ENCODE data around the gene HS6ST2. TPM values are rescaled to one million over a fixed set of nuclear protein-coding genes. Genes with fewer than 3 reads are reported as not detected.

HS6ST2 gene
- total RNA-seq, 1 experiment from 2014 or later: not detected

DNA sequence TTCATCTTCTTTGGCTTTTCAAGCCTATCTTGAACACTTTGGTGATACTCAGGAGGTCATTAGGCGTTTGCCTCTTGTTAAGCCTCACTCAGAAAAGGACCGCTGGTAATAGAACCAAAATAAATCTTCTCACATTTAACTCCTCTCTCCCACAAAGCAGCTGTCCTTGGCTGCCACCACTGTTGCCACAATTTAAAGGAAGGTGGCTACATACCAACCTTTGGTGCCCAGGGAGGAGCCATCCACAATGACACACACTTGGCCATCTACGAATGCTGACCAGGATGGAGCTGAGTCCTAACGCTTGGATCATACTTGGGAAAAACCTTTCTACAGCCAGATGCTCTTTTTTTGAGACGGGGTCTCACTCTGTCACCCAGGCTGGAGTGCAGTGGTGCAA is 210.2 kb downstream of the HS6ST2 start:
- H3K4me2 ChIP-seq (ENCODE audit: low read depth, low read length, poor library complexity, severe bottlenecking): no peak overlapping the region
- H3K4me1 ChIP-seq (ENCODE audit: low read length): no peaks in the 10 kb centered on the region
- H3K9me2 ChIP-seq (replicated peaks; ENCODE audit: insufficient read depth, low read length): no peaks in the 10 kb centered on the region
- no peak overlapping the region for H3K9ac ChIP-seq (ENCODE audit: low read length)
- no peaks in the 10 kb centered on the region for H4K20me1 ChIP-seq (ENCODE audit: insufficient read depth, low read depth, low read length)
- no peaks in the 10 kb centered on the region for H3K79me2 ChIP-seq (ENCODE audit: low read length)
- H3K27me3 ChIP-seq (ENCODE audit: low read length): no peaks in the 10 kb centered on the region
- H2AFZ ChIP-seq (ENCODE audit: low read length): no peak overlapping the region
- H3K36me3 ChIP-seq (ENCODE audit: insufficient read depth, low read length): no peaks in the 10 kb centered on the region
- H3K27ac ChIP-seq (ENCODE audit: low read length): no peak overlapping the region
- no peaks in the 10 kb centered on the region for H3K9me3 ChIP-seq (ENCODE audit: low read length)
- DNase-seq: no peak
- no peak overlapping the region for H3K4me3 ChIP-seq (ENCODE audit: low read length)

GRCh38 chrX:132745593-132745992 is 212.8 kb downstream of the HS6ST2 start:
- H3K9me3 ChIP-seq (ENCODE audit: low read length): no peaks in the 10 kb centered on the region
- H3K9ac ChIP-seq (ENCODE audit: low read length): no peak overlapping the region
- H3K9me2 ChIP-seq (replicated peaks; ENCODE audit: insufficient read depth, low read length): no peaks in the 10 kb centered on the region
- H3K4me2 ChIP-seq (ENCODE audit: low read depth, low read length, poor library complexity, severe bottlenecking): no peak overlapping the region
- H3K4me3 ChIP-seq (ENCODE audit: low read length): no peak overlapping the region
- H3K36me3 ChIP-seq (ENCODE audit: insufficient read depth, low read length): no peaks in the 10 kb centered on the region
- H3K27me3 ChIP-seq (ENCODE audit: low read length): no peaks in the 10 kb centered on the region
- H2AFZ ChIP-seq (ENCODE audit: low read length): no peak overlapping the region
- H3K4me1 ChIP-seq (ENCODE audit: low read length): no peaks in the 10 kb centered on the region
- DNase-seq: no peak
- no peaks in the 10 kb centered on the region for H3K79me2 ChIP-seq (ENCODE audit: low read length)
- H4K20me1 ChIP-seq (ENCODE audit: insufficient read depth, low read depth, low read length): no peaks in the 10 kb centered on the region
- H3K27ac ChIP-seq (ENCODE audit: low read length): no peak overlapping the region

- Histone ChIP-seq H3K27me3 (ENCODE audit: low read length) (no peaks in the 10 kb centered on the region), H3K27ac (ENCODE audit: low read length) (no peak overlapping the region)
Observed at GRCh38 chrX:132744470-132744869, 214.0 kb downstream of the HS6ST2 start.

DNA sequence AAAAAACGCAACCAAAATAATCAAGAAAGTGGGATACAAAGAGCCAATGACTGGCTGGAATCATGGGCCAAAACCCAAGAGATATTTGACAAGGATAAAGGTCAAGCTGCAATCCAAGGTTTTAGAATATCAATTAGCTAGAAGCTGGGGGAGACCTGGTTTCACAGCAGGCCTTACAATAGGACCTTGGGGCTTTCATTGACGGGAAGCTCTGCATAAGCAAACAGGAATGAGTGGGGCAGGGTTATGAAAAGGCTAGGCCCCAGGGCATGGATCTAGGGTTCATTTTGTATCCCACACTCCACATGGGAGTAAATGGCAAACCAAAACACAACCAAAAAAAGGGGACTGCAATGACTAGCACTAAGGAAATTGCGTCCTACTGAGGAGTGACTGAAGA is 215.3 kb downstream of the HS6ST2 start:
- Histone ChIP-seq H3K79me2 (ENCODE audit: low read length) (no peaks in the 10 kb centered on the region), H3K4me2 (ENCODE audit: low read depth, low read length, poor library complexity, severe bottlenecking) (no peak overlapping the region), H3K9me3 (ENCODE audit: low read length) (no peaks in the 10 kb centered on the region), H3K36me3 (ENCODE audit: insufficient read depth, low read length) (no peaks in the 10 kb centered on the region), H3K27me3 (ENCODE audit: low read length) (no peaks in the 10 kb centered on the region), H3K4me1 (ENCODE audit: low read length) (no peaks in the 10 kb centered on the region), H3K4me3 (ENCODE audit: low read length) (no peak overlapping the region), H3K27ac (ENCODE audit: low read length) (no peak overlapping the region), H3K9me2 (replicated peaks; ENCODE audit: insufficient read depth, low read length) (no peaks in the 10 kb centered on the region), H2AFZ (ENCODE audit: low read length) (no peak overlapping the region), H4K20me1 (ENCODE audit: insufficient read depth, low read depth, low read length) (no peaks in the 10 kb centered on the region), H3K9ac (ENCODE audit: low read length) (no peak overlapping the region)
- no peak for DNase-seq

More at GRCh38 chrX:132744470-132744869, 214.0 kb downstream of the HS6ST2 start:
- Histone ChIP-seq H3K9me2 (replicated peaks; ENCODE audit: insufficient read depth, low read length) (no peaks in the 10 kb centered on the region), H4K20me1 (ENCODE audit: insufficient read depth, low read depth, low read length) (no peaks in the 10 kb centered on the region), H3K36me3 (ENCODE audit: insufficient read depth, low read length) (no peaks in the 10 kb centered on the region), H2AFZ (ENCODE audit: low read length) (no peak overlapping the region), H3K4me1 (ENCODE audit: low read length) (no peaks in the 10 kb centered on the region), H3K79me2 (ENCODE audit: low read length) (no peaks in the 10 kb centered on the region), H3K9ac (ENCODE audit: low read length) (no peak overlapping the region), H3K4me2 (ENCODE audit: low read depth, low read length, poor library complexity, severe bottlenecking) (no peak overlapping the region), H3K4me3 (ENCODE audit: low read length) (no peak overlapping the region), H3K9me3 (ENCODE audit: low read length) (no peaks in the 10 kb centered on the region)
- DNase-seq: no peak

DNA sequence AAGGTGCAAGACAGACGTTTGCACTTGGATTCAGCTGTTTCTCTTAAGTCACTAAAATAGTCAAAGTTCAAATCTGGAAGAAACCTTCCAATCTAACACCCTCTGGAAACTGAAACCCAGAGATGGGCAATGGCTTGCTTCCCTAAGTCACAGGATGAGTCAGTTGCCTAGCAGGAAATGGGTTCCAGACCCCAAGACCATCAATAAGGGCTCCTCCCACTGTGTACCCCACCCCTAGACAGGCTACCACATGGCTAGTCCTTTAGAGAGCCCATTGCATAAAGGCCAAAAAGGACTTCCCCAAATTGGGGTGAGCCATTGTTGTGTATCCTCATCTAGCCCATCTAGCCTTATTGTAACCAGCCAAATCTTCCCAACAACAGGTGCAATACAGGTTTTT is 216.2 kb downstream of the HS6ST2 start:
- H3K9me2 ChIP-seq (replicated peaks; ENCODE audit: insufficient read depth, low read length): no peaks in the 10 kb centered on the region
- no peaks in the 10 kb centered on the region for H4K20me1 ChIP-seq (ENCODE audit: insufficient read depth, low read depth, low read length)
- no peak overlapping the region for H2AFZ ChIP-seq (ENCODE audit: low read length)
- no peak overlapping the region for H3K4me2 ChIP-seq (ENCODE audit: low read depth, low read length, poor library complexity, severe bottlenecking)
- H3K4me1 ChIP-seq (ENCODE audit: low read length): no peaks in the 10 kb centered on the region
- no peak overlapping the region for H3K9ac ChIP-seq (ENCODE audit: low read length)
- no peaks in the 10 kb centered on the region for H3K9me3 ChIP-seq (ENCODE audit: low read length)
- H3K27ac ChIP-seq (ENCODE audit: low read length): no peak overlapping the region
- H3K27me3 ChIP-seq (ENCODE audit: low read length): no peaks in the 10 kb centered on the region
- H3K36me3 ChIP-seq (ENCODE audit: insufficient read depth, low read length): no peaks in the 10 kb centered on the region
- H3K4me3 ChIP-seq (ENCODE audit: low read length): no peak overlapping the region
- no peaks in the 10 kb centered on the region for H3K79me2 ChIP-seq (ENCODE audit: low read length)
- DNase-seq: no peak

DNA sequence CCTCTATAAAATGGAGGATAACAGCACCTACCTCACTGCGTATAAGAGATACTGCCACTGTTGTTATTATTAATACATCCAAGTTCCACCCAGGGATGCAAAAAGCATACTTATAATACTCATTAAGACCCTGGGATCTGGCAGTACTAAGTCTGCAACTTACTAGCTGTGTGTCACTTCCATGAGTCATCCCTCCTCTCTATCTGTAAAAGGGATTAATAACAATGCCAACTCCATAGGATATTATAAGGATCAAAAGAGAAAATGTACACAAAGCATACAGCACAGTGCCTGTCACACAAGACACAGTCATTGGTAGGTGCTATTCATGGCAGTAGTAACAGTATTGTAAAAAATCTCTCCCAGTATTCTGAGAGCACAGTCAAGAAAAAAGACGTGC is 216.7 kb downstream of the HS6ST2 start:
- Histone ChIP-seq H3K9ac (ENCODE audit: low read length) (no peak overlapping the region), H3K9me2 (replicated peaks; ENCODE audit: insufficient read depth, low read length) (no peaks in the 10 kb centered on the region), H3K27ac (ENCODE audit: low read length) (no peak overlapping the region), H3K4me1 (ENCODE audit: low read length) (no peaks in the 10 kb centered on the region), H4K20me1 (ENCODE audit: insufficient read depth, low read depth, low read length) (no peaks in the 10 kb centered on the region), H3K9me3 (ENCODE audit: low read length) (no peaks in the 10 kb centered on the region), H3K27me3 (ENCODE audit: low read length) (no peaks in the 10 kb centered on the region), H3K4me2 (ENCODE audit: low read depth, low read length, poor library complexity, severe bottlenecking) (no peak overlapping the region), H2AFZ (ENCODE audit: low read length) (no peak overlapping the region), H3K4me3 (ENCODE audit: low read length) (no peak overlapping the region), H3K36me3 (ENCODE audit: insufficient read depth, low read length) (no peaks in the 10 kb centered on the region), H3K79me2 (ENCODE audit: low read length) (no peaks in the 10 kb centered on the region)
- no peak for DNase-seq

DNA sequence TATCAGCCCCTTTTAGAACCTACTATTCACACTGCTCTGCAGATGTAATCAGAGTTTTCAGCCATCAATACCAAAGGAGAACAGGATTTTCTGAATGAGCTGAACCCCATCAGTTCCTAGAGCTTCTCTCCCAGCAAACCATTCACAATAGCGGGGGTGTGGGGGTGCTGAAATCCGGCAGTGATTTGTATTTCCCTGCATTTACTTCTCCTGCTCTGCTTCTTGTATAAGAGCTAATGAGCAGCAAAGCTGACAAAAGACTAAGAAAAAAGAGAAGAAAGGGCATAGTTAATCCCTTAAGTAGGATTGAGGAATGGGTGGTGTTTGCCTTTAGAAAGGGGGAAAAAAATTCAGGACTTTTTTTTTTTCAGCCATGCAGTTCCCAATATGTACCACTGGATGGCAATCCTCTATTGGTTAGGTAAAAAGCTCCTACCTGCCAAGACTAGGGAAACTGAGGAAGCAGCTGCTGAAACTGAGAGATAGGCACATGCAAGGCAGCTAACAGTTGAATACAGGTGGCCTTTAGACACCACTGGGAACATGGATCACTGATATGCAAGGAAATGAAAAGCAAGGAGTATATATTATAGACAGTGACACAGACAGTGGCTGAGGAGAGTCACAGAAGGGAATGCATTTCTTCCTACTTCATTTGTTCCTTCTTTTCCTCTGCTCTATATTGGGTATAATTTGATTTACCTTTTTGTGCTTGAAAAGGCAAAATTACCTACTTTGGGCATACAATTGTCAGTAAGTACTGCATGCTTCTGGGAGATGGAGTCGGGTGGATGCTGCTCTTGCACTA is 217.9 kb downstream of the HS6ST2 start:
- H3K27ac ChIP-seq (ENCODE audit: low read length): no peak overlapping the region
- DNase-seq: peak; percentile 43
- H3K4me1 ChIP-seq (ENCODE audit: low read length): no peaks in the 10 kb centered on the region
- H3K79me2 ChIP-seq (ENCODE audit: low read length): no peaks in the 10 kb centered on the region
- no peaks in the 10 kb centered on the region for H3K9me3 ChIP-seq (ENCODE audit: low read length)
- H3K4me3 ChIP-seq (ENCODE audit: low read length): no peak overlapping the region
- no peaks in the 10 kb centered on the region for H3K9me2 ChIP-seq (replicated peaks; ENCODE audit: insufficient read depth, low read length)
- H3K9ac ChIP-seq (ENCODE audit: low read length): no peak overlapping the region
- H3K36me3 ChIP-seq (ENCODE audit: insufficient read depth, low read length): no peaks in the 10 kb centered on the region
- H3K27me3 ChIP-seq (ENCODE audit: low read length): no peaks in the 10 kb centered on the region
- H2AFZ ChIP-seq (ENCODE audit: low read length): no peak overlapping the region
- no peak overlapping the region for H3K4me2 ChIP-seq (ENCODE audit: low read depth, low read length, poor library complexity, severe bottlenecking)
- H4K20me1 ChIP-seq (ENCODE audit: insufficient read depth, low read depth, low read length): no peaks in the 10 kb centered on the region

DNA sequence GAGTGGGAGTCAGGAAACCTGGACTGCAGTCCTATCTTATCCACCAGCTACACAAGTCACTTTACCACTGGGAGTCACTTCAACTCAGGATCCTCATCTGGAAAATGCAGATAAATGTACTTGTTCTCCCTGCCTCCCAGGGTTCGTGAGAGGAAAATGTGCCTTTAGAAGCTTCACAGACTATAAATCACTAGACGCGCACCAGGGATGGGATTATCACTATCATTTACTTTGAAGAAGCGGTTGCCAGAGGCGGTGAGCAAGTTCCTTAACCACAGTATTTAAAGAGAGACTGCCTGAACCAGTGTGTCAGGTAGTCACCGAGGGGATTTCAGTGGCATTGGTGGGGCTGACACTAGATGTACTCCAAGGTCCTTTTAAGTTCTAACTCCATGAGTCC is 219.5 kb downstream of the HS6ST2 start:
- H3K27ac ChIP-seq (ENCODE audit: low read length): no peak overlapping the region
- no peaks in the 10 kb centered on the region for H3K27me3 ChIP-seq (ENCODE audit: low read length)
- no peaks in the 10 kb centered on the region for H3K36me3 ChIP-seq (ENCODE audit: insufficient read depth, low read length)
- no peak overlapping the region for H3K4me2 ChIP-seq (ENCODE audit: low read depth, low read length, poor library complexity, severe bottlenecking)
- no peaks in the 10 kb centered on the region for H3K9me2 ChIP-seq (replicated peaks; ENCODE audit: insufficient read depth, low read length)
- H3K9me3 ChIP-seq (ENCODE audit: low read length): no peaks in the 10 kb centered on the region
- H3K9ac ChIP-seq (ENCODE audit: low read length): no peak overlapping the region
- no peaks in the 10 kb centered on the region for H4K20me1 ChIP-seq (ENCODE audit: insufficient read depth, low read depth, low read length)
- H2AFZ ChIP-seq (ENCODE audit: low read length): no peak overlapping the region
- H3K79me2 ChIP-seq (ENCODE audit: low read length): no peaks in the 10 kb centered on the region
- H3K4me3 ChIP-seq (ENCODE audit: low read length): no peak overlapping the region
- DNase-seq: no peak
- no peaks in the 10 kb centered on the region for H3K4me1 ChIP-seq (ENCODE audit: low read length)
